Progenitor cell of endocrine pancreas (in vitro differentiated cells): ENCODE results near the gene CDON. TPM values are rescaled to one million over a fixed set of nuclear protein-coding genes. Genes with fewer than 3 reads are reported as not detected.

ENCODE experiments used
- DNase-seq: peaks from one replicate; pipeline ENCODE4 v3.0.0; 2021; ENCODE audit warnings: low spot score; ENCODE audit not compliant: unreplicated experiment
- H3K27ac Mint-ChIP-seq: 2 replicates; pipeline ENCODE4 v1.8.0; 2021; ENCODE audit warnings: mild to moderate bottlenecking, moderate library complexity, mixed read lengths
- H3K27me3 Mint-ChIP-seq: 2 replicates; pipeline ENCODE4 v1.8.0; 2021; ENCODE audit warnings: mixed read lengths
- H3K36me3 Mint-ChIP-seq: 2 replicates; pipeline ENCODE4 v1.8.0; 2022; ENCODE audit warnings: mixed read lengths; ENCODE audit not compliant: insufficient read depth
- H3K4me1 Mint-ChIP-seq: 2 replicates; pipeline ENCODE4 v1.8.0; 2021; ENCODE audit warnings: low read depth, mixed read lengths
- H3K4me3 Mint-ChIP-seq: 2 replicates; pipeline ENCODE4 v1.8.0; 2021; ENCODE audit warnings: low read depth, mild to moderate bottlenecking, moderate library complexity, mixed read lengths
- H3K9me3 Mint-ChIP-seq: 2 replicates; pipeline ENCODE4 v1.8.0; 2021; ENCODE audit warnings: low read depth, mixed read lengths
- CTCF ChIP-seq: fragments of 200-600 bp; sonication (generic); IDR thresholded peaks from one replicate; pipeline ENCODE4 v1.5.0; 2021; ENCODE audit warnings: antibody characterized with exemption, mild to moderate bottlenecking; ENCODE audit not compliant: unreplicated experiment
- total RNA-seq: library from RNA; stranded (reverse); gene quantifications from 2 replicates; pipeline ENCODE4 v1.2.1, GENCODE V29; 2021

The CDON gene
- total RNA-seq, 1 donor from 2014 or later: 26.4 TPM

GRCh38 chr11:126051117-126051516 lies 11.5 kb downstream of the CDON start:
- Mint-ChIP-seq H3K4me1 (peaks cover 20% of the 10 kb centered on the region), H3K27me3 (no peaks in the 10 kb centered on the region), H3K9me3 (no peaks in the 10 kb centered on the region), H3K4me3 (no peak overlapping the region), H3K36me3 (no peaks in the 10 kb centered on the region), H3K27ac (no peak overlapping the region)
- DNase-seq: no peak
- no peak for TF ChIP-seq CTCF

GRCh38 chr11:126049159-126049558 lies 13.5 kb downstream of the CDON start:
- Mint-ChIP-seq H3K4me1 (peaks cover 14% of the 10 kb centered on the region), H3K4me3 (no peak overlapping the region), H3K36me3 (peaks cover 2% of the 10 kb centered on the region), H3K9me3 (no peaks in the 10 kb centered on the region), H3K27ac (no peak overlapping the region), H3K27me3 (no peaks in the 10 kb centered on the region)
- no peak for DNase-seq
- no peak for TF ChIP-seq CTCF

- H3K27me3 Mint-ChIP-seq: no peaks in the 10 kb centered on the region
- no peak overlapping the region for H3K4me3 Mint-ChIP-seq
- no peak overlapping the region for H3K27ac Mint-ChIP-seq
- peaks cover 14% of the 10 kb centered on the region for H3K4me1 Mint-ChIP-seq
- H3K36me3 Mint-ChIP-seq: peaks cover 5% of the 10 kb centered on the region
- TF ChIP-seq CTCF: no peak
- H3K9me3 Mint-ChIP-seq: no peaks in the 10 kb centered on the region
- DNase-seq: no peak
These were observed 14.5 kb downstream of the CDON start for GRCh38 chr11:126048197-126048596.

GRCh38 chr11:126046570-126047195 lies 16.0 kb downstream of the CDON start:
- no peaks in the 10 kb centered on the region for H3K27me3 Mint-ChIP-seq
- peaks cover 14% of the 10 kb centered on the region for H3K4me1 Mint-ChIP-seq
- no peak overlapping the region for H3K4me3 Mint-ChIP-seq
- no peaks in the 10 kb centered on the region for H3K9me3 Mint-ChIP-seq
- no peak overlapping the region for H3K27ac Mint-ChIP-seq
- peaks cover 5% of the 10 kb centered on the region for H3K36me3 Mint-ChIP-seq
- TF ChIP-seq CTCF: no peak
- no peak for DNase-seq

- H3K4me1 Mint-ChIP-seq: peaks cover 5% of the 10 kb centered on the region
- no peak for DNase-seq
- no peak overlapping the region for H3K4me3 Mint-ChIP-seq
- H3K36me3 Mint-ChIP-seq: peaks cover 5% of the 10 kb centered on the region
- H3K27ac Mint-ChIP-seq: peak overlapping the region; percentile 54
- no peaks in the 10 kb centered on the region for H3K9me3 Mint-ChIP-seq
- H3K27me3 Mint-ChIP-seq: no peaks in the 10 kb centered on the region
- no peak for TF ChIP-seq CTCF
These were observed 23.0 kb downstream of the CDON start for GRCh38 chr11:126039485-126040271.
